ENCODE measurements around the gene C14orf93.

GRCh38 chr14:23042162-23042965 is 32.4 kb upstream of the C14orf93 start, which contains the start of gene PSMB11:
- TF ChIP-seq CTCF (conservative IDR thresholded peaks at IDR 0.05 in 1 of 2, IDR thresholded peaks at IDR 0.05 in 1 of 2; ENCODE audit: low read depth in 1 of 2, low read length in 2 of 2) (no peak), EZH2 (IDR thresholded peaks at IDR 0.05; ENCODE audit: low read length, missing control alignments) (no peak)
